Activated T-helper 1 cell treated with Interleukin-2 at 50 U/mL for 16 hours (primary cell): Measurements from ENCODE around the gene CKS1B.

ENCODE experiments used
- DNase-seq: peaks from one replicate; pipeline ENCODE4 v3.0.0-alpha.2; 2020; ENCODE audit warnings: low read depth

CKS1B gene

GRCh38 chr1:154945962-154946850, 28.3 kb upstream of the CKS1B start:
- DNase-seq = no peak

GRCh38 chr1:154948079-154948478, 26.4 kb upstream of the CKS1B start:
- DNase-seq = no peak

- peak; percentile 44 for DNase-seq
Observed at GRCh38 chr1:154951901-154952657, 22.4 kb upstream of the CKS1B start.

DNA sequence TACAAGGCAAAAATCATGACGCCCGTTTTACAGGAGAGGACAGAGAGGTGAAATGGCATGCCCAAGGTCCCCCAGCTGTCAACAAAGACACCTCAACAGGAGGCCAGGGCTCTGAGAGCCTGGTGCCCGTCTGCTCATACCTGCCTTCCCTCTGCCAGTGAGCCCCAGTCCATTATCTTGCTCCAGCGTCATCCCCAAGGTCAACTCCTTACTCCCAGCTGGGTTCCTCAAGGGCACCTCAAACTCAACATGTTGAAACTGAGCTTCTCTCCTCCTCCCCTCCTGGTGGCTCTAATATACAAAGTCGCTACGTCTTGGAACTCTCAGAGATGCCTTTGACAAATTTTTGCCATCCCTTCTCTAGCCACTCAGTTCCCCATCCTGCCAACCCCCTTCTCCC, 21.8 kb upstream of the CKS1B start:
- no peak for DNase-seq

DNA sequence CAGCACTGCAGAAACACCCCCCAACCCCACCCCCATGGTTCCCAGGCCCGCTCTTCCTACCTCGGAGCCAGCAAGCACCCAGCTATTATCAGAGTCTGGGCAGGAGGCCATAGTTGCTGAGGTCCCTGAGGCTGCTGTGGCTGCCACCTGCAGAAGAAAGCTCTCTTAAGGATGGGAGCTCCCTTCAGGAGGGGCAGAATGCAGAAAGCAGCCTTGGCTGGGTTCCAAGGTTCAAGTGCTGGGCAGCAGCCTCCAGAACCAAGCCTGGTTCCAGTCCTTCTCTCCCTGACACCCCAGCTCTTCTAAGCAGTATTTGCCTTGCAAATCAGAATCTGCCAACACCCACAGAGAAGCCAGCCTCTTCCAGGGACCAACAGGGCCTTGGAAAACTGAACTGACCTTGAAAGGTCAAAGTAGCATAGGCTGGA, 20.9 kb upstream of the CKS1B start:
- no peak for DNase-seq

DNA sequence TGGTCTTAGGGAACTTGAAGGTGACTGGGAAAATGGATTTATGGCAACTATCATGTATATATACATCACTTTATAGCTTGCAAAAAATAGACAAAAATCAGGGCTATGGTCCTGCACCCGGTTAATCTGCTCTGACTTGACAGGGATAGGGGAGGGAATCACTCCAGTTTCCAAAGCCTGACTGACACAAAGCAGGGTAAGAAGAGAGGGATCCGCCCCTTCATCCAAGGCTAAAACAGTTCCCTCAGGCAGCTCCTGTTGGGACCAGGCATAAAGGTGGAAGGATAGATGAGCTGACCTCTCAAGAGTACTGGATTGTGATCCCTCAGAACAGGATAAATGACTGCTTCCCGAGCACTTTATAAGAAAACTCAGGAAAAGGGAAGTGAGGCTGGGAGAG, 19.9 kb upstream of the CKS1B start:
- no peak for DNase-seq

GRCh38 chr1:154955039-154955717, 19.3 kb upstream of the CKS1B start:
- peak; percentile 83 for DNase-seq

GRCh38 chr1:154955718-154956543, 18.6 kb upstream of the CKS1B start, which contains the start of gene PBXIP1:
Gene PBXIP1, minus strand, starts transcription at chr1:154956099. Its CDS starts 2,378 bp downstream, at chr1:154953721.
- DNase-seq = peak; percentile 65

- no peak for DNase-seq
Observed at GRCh38 chr1:154956544-154956941, 17.9 kb upstream of the CKS1B start.

DNA sequence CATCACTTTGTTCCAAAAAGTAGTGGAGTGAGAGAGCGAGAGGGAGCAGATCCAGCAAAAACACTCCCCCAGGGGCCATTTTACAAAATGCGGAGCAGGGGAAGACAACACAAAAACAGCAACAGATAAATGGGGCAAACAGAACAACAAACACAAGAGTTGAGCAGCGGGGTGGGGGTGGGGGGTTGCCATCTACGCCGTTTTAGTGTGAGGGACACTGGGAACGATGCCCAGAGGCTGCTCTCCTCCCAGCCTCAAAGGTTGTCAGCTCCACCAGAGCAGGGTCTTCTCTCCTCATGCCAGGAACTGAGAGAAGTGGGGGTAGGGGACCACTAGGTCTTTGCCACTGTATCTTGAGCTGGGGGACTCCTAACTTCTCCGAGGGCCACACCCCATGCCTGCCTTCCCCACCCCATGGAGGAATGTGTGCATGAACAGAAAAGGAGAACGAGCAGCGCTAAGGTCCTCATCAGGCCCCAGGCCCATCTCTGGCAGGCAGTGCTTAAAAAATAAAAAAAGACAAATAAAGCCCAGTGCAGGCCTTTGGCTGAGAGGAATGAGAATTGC, 17.3 kb upstream of the CKS1B start:
- DNase-seq = no peak

GRCh38 chr1:154958036-154958435, 16.4 kb upstream of the CKS1B start:
- DNase-seq = no peak

GRCh38 chr1:154958681-154959425, 15.6 kb upstream of the CKS1B start:
- DNase-seq = no peak

- no peak for DNase-seq
Observed at GRCh38 chr1:154959426-154959780, 15.1 kb upstream of the CKS1B start.

GRCh38 chr1:154960446-154961136, 13.9 kb upstream of the CKS1B start:
- DNase-seq = no peak

DNA sequence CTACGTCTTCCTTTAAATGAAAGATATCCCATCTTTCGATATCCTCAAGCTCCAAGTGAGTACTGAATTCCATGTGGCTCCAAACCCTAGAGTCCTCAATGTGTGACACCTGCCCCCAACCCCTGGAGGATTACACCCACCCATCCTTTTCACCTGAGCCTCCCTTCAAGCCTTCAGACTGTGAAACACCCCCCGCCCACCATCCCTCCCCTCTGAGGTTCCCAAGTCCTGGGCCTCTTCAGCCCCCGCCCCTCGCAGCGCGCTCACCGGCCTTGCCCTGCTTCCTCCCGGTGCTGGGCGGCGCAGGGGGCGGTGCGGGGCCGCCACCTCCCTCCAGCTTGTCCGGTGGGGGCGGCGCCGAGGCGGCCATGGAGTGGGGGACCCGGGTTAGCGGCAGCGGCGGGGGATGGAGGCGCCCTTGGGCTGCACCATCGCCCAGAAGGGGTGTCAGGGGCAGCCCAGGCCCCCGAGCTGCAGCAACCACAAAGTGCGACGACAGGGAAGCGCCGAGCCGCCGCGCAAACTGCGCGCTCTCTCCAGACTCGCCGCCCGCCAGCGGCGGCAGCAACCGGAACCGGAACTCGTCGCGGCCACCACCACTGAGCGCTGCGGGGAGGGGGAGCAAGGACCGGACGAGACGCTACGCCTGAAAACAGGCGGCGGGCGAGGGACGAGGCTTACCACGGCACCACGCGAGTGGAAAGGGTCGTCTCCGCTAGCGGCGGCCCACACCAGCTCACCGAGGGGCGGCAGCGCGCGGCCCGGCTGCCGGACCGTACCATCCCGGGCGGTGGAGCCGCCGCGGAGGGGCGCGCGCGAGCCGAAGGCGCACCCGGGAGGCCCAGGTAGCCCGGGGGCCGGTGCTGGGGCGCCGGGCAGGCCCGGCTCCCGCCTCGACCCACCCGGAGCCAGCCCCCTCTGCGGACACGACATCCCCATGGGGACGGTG, 13.0 kb upstream of the CKS1B start, which contains the start of gene PYGO2:
Gene PYGO2, minus strand, starts transcription at position 576 of the 949 bp plus-strand sequence. Its CDS starts 206 bp downstream, at position 370.
- DNase-seq = peak; percentile 69

- no peak for DNase-seq
Observed at GRCh38 chr1:154962156-154962749, 12.2 kb upstream of the CKS1B start.

DNA sequence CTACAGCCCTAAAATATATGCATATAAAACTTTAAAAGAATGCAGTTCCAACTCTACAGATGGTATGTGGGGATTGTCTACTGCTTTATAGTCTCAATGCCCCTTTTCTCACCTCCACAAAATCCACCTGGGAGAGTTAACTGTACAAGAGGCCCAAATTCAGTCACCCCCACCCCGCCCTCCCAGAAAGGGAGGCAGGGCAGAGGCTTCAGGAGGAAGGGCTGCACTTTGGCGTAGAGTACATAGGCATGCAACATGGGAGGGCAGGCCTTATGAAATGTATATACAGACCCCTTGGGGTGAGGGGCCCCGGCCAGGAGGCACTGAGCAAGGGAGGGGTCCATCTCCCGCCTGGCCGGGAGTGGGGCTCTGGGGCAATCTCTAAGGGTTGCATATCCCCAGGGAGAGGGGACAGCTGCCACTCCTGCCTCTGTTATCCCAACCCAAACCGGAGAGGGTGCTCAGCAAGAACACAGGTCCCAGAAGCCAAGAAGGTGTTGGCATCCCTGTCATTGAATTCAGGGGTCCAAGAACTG, 11.6 kb upstream of the CKS1B start:
- DNase-seq = no peak

GRCh38 chr1:154963643-154964042, 10.8 kb upstream of the CKS1B start:
- DNase-seq = no peak
